ENCODE results near the gene SNAP23. TPM values are rescaled to one million over a fixed set of nuclear protein-coding genes. Genes with fewer than 3 reads are reported as not detected.

The SNAP23 gene
- 37.0 to 68.4 TPM (median 55.1 TPM) in 3 replicates for polyA plus RNA-seq
- polyA plus RNA-seq (2011; ENCODE audit: low read depth), result 134 TPM
- polyA plus RNA-seq (2011; cell fraction: cytosol; rRNA removed), result 37.2 and 67.8 TPM in 2 replicates
- 46.3 and 63.0 TPM in 2 replicates for polyA plus RNA-seq (2011; cell fraction: nucleus; rRNA removed)
- polyA plus RNA-seq (2012; ENCODE audit: low replicate concordance), result 37.0 and 76.4 TPM in 2 replicates
- polyA minus RNA-seq, result 12.1 to 43.1 TPM (median 24.5 TPM) in 3 replicates
- 57.9 TPM for polyA minus RNA-seq (2011; cell fraction: cytosol; rRNA and poly(A)+ RNA removed)
- 15.1 and 32.9 TPM in 2 replicates for polyA minus RNA-seq (2011; cell fraction: nucleus; rRNA and poly(A)+ RNA removed)

DNA sequence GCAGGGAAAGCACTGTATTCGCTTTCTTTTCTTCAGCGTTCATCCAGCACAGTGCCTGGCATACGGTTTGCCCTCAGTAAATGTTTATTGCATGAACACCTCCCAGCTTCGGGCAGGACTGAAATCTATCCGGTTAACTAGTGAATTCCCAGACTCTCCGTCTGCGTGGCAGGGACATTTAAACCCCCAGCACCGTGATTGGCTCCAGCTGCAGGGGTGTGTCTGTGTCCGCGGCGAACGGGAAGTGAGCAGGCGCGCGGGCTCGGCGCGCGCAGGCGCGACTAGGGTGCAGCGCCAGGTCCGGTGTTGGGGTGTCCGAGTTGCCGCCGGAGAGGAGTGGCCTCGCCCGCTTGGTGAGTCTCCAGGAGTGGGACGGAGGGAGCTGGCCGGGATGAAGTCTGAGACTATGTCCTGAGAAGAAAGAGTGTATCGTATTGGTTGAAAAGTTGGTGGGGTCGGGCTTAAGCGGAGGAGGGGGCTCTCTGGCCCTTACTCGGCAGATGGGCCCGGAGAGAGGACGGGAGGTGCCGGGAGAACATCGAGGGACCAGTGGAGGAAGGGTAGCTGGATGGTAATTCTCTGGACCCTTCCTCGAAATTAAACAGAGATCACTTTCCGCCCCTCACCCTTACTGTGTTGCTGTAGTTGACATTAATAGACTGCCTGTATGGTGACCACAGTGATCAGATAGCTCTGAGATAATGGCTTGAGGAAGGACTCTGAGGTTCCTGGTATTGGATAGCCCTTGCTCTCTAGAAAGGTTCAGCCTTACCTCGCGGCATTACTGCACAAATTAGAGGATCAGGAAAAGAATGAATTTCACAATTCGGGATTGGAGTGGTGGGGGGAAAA lies at the start of gene SNAP23:
SNAP23 (plus strand) TSS at position 274 of the 852 bp plus-strand sequence. CDS start 16,213 bp downstream, outside the sequence.
- H3K27ac ChIP-seq (ENCODE audit: control insufficient read depth, insufficient read depth, low read length), result peak within 1 kb of the TSS; percentile 89
- FAIRE-seq, result no peak
- no peaks in the 10 kb centered on the region for H4K20me1 ChIP-seq (ENCODE audit: control insufficient read depth, extremely low read depth, insufficient read depth, low read length)
- H3K4me1 ChIP-seq (ENCODE audit: control insufficient read depth, extremely low read depth, insufficient read depth, low read length), result peaks cover 41% of the 10 kb centered on the region
- no peaks in the 10 kb centered on the region for H3K27me3 ChIP-seq (ENCODE audit: control insufficient read depth, extremely low read depth, insufficient read depth, low read length)
- peak within 1 kb of the TSS; percentile 96 for H3K4me2 ChIP-seq (ENCODE audit: control insufficient read depth, extremely low read depth, insufficient read depth, low read depth, low read length)
- H2AFZ ChIP-seq (ENCODE audit: control insufficient read depth, low read length), result peak within 1 kb of the TSS; percentile 93
- H3K9ac ChIP-seq (ENCODE audit: control insufficient read depth, extremely low read depth, insufficient read depth, low read length), result peak within 1 kb of the TSS; percentile 96
- peaks cover 5% of the 10 kb centered on the region for H3K9me1 ChIP-seq (ENCODE audit: control insufficient read depth, extremely low read depth, insufficient read depth, low read length)
- H3K4me3 ChIP-seq (ENCODE audit: control insufficient read depth in 2 of 3, extremely low read depth in 1 of 3, insufficient read depth in 2 of 3, low read depth in 1 of 3, low read length in 3 of 3), result peak within 1 kb of the TSS; percentile 55 to 99 (median 92)
- dilution Hi-C loops (cut with MboI; ENCODE audit: extremely low pct_ligation_motif_present, low sequenced_read_pairs), result no loop called here
- peak; percentile 64 for DNase-seq (ENCODE audit: low read depth, low spot score)
- no peaks in the 10 kb centered on the region for H3K9me3 ChIP-seq (ENCODE audit: control insufficient read depth, low read depth, low read length)
- no peaks in the 10 kb centered on the region for H3K36me3 ChIP-seq (ENCODE audit: control insufficient read depth in 2 of 2, extremely low read depth in 1 of 2, insufficient read depth in 2 of 2, low read length in 2 of 2)
- H3K79me2 ChIP-seq (ENCODE audit: control insufficient read depth, insufficient read depth, low read length), result peaks cover 45% of the 10 kb centered on the region
- TF ChIP-seq, protein P1, sequence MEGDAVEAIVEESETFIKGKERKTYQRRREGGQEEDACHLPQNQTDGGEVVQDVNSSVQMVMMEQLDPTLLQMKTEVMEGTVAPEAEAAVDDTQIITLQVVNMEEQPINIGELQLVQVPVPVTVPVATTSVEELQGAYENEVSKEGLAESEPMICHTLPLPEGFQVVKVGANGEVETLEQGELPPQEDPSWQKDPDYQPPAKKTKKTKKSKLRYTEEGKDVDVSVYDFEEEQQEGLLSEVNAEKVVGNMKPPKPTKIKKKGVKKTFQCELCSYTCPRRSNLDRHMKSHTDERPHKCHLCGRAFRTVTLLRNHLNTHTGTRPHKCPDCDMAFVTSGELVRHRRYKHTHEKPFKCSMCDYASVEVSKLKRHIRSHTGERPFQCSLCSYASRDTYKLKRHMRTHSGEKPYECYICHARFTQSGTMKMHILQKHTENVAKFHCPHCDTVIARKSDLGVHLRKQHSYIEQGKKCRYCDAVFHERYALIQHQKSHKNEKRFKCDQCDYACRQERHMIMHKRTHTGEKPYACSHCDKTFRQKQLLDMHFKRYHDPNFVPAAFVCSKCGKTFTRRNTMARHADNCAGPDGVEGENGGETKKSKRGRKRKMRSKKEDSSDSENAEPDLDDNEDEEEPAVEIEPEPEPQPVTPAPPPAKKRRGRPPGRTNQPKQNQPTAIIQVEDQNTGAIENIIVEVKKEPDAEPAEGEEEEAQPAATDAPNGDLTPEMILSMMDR (optimal IDR thresholded peaks at IDR 0.05 in 1 of 3, IDR thresholded peaks at IDR 0.05 in 1 of 3, conservative IDR thresholded peaks at IDR 0.05 in 1 of 3; ENCODE audit: extremely low read depth in 1 of 3, insufficient read depth in 2 of 3, low read length in 3 of 3), result no peak
- no peak for TF ChIP-seq EZH2 (IDR thresholded peaks at IDR 0.05; ENCODE audit: low read length)

DNA sequence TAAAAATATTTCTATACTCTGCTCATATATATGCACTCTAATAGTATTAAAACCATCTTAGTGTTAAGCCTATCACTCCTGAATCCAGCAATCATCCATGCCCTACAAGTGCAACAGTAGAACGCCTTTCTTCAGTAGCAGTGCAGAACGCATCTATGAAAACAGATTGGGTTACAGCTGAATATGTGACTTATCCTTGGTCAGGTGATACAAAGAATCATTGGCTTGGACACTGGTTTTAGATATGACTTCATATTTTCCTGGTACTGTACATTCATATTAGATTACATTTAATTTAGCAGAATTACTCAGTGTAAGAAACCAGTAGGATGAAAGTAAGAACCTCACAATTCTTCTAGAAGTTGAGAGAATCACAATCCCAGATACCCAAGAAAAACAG lies 47.8 kb upstream of the SNAP23 start:
- H3K9me1 ChIP-seq (ENCODE audit: control insufficient read depth, extremely low read depth, insufficient read depth, low read length), result no peaks in the 10 kb centered on the region
- no peak overlapping the region for H3K4me3 ChIP-seq (ENCODE audit: control insufficient read depth in 2 of 3, extremely low read depth in 1 of 3, insufficient read depth in 2 of 3, low read depth in 1 of 3, low read length in 3 of 3)
- dilution Hi-C loops (cut with MboI; ENCODE audit: extremely low pct_ligation_motif_present, low sequenced_read_pairs), result no loop called here
- DNase-seq (ENCODE audit: low read depth, low spot score), result no peak
- H3K9me3 ChIP-seq (ENCODE audit: control insufficient read depth, low read depth, low read length), result no peaks in the 10 kb centered on the region
- H3K4me2 ChIP-seq (ENCODE audit: control insufficient read depth, extremely low read depth, insufficient read depth, low read depth, low read length), result no peak overlapping the region
- H3K27ac ChIP-seq (ENCODE audit: control insufficient read depth, insufficient read depth, low read length), result no peak overlapping the region
- H3K4me1 ChIP-seq (ENCODE audit: control insufficient read depth, extremely low read depth, insufficient read depth, low read length), result peaks cover 22% of the 10 kb centered on the region
- H2AFZ ChIP-seq (ENCODE audit: control insufficient read depth, low read length), result no peak overlapping the region
- H3K79me2 ChIP-seq (ENCODE audit: control insufficient read depth, insufficient read depth, low read length), result no peaks in the 10 kb centered on the region
- TF ChIP-seq EZH2 (IDR thresholded peaks at IDR 0.05; ENCODE audit: low read length), result no peak
- TF ChIP-seq, protein P1 (optimal IDR thresholded peaks at IDR 0.05 in 1 of 3, IDR thresholded peaks at IDR 0.05 in 1 of 3, conservative IDR thresholded peaks at IDR 0.05 in 1 of 3; ENCODE audit: extremely low read depth in 1 of 3, insufficient read depth in 2 of 3, low read length in 3 of 3), result no peak
- no peak overlapping the region for H3K9ac ChIP-seq (ENCODE audit: control insufficient read depth, extremely low read depth, insufficient read depth, low read length)
- peaks cover 0 to 22% of the 10 kb centered on the region in 2 experiments for H3K36me3 ChIP-seq (ENCODE audit: control insufficient read depth in 2 of 2, extremely low read depth in 1 of 2, insufficient read depth in 2 of 2, low read length in 2 of 2)
- no peaks in the 10 kb centered on the region for H4K20me1 ChIP-seq (ENCODE audit: control insufficient read depth, extremely low read depth, insufficient read depth, low read length)
- no peaks in the 10 kb centered on the region for H3K27me3 ChIP-seq (ENCODE audit: control insufficient read depth, extremely low read depth, insufficient read depth, low read length)
- FAIRE-seq, result no peak
